Mucosa of descending colon (tissue), 3 donors: ENCODE results near the gene HOXB5. TPM values are rescaled to one million over a fixed set of nuclear protein-coding genes. Genes with fewer than 3 reads are reported as not detected.

Experiments used
- ATAC-seq: fragments of 200-7000 bp; cut with Tn5 transposase; one replicate; pipeline ENCODE4 v1.9.1; 2020; ENCODE audit warnings: mild to moderate bottlenecking, moderate library complexity
- DNase-seq, 3 donors: peaks; one replicate each; pipeline ENCODE4 v3.0.0-alpha.2; 2020
- H3K36me3 ChIP-seq: fragments of 200-600 bp; one replicate; pipeline ENCODE4 v1.8.0; 2021; ENCODE audit warnings: low read depth, mild to moderate bottlenecking
- H3K4me1 ChIP-seq: fragments of 200-600 bp; one replicate; pipeline ENCODE4 v1.8.0; 2021; ENCODE audit warnings: low read depth, mild to moderate bottlenecking
- H3K4me3 ChIP-seq: fragments of 200-600 bp; one replicate; pipeline ENCODE4 v1.8.0; 2021; ENCODE audit warnings: mild to moderate bottlenecking
- H3K9me3 ChIP-seq: fragments of 200-600 bp; one replicate; pipeline ENCODE4 v1.8.0; 2021; ENCODE audit warnings: mild to moderate bottlenecking
- intact Hi-C, 2 donors: fragments of 100-400 bp; cut with DNase I in 1 of 2; cut with micrococcal nuclease in 1 of 2; formaldehyde crosslinking; loops; one replicate each; pipeline versions ENCODE4 v1.11.0 to v1.11.1; 2022; cut with DNase I, micrococcal nuclease
- total RNA-seq, 3 donors: library from RNA; stranded (reverse); fragmentation: NEBNext Ultra II Directional in 2 of 3; extraction: Animal tissue kit (Norgen Biotek cat#: 25700) in 2 of 3; gene quantifications; one replicate each; pipeline versions ENCODE4 v1.2.1 to v1.2.4, GENCODE V29; 2021 to 2023
- TF ChIP-seq, protein P1 (sequence below): fragments of 200-600 bp; IDR thresholded peaks from one replicate; pipeline ENCODE4 v1.8.0; 2022; ENCODE audit warnings: antibody characterized with exemption, mild to moderate bottlenecking
- donor health status: DM: no; HTN: no; CAD: no; lungs with moderate emphysema.
- donor health status: DM: no; HTN: no; CAD: no.
- donor health status: DM: no; HTN: yes; CAD: no.

The HOXB5 gene
- total RNA-seq, 3 donors from 2014 or later: 16.2 to 29.3 (median 19.9) TPM

DNA sequence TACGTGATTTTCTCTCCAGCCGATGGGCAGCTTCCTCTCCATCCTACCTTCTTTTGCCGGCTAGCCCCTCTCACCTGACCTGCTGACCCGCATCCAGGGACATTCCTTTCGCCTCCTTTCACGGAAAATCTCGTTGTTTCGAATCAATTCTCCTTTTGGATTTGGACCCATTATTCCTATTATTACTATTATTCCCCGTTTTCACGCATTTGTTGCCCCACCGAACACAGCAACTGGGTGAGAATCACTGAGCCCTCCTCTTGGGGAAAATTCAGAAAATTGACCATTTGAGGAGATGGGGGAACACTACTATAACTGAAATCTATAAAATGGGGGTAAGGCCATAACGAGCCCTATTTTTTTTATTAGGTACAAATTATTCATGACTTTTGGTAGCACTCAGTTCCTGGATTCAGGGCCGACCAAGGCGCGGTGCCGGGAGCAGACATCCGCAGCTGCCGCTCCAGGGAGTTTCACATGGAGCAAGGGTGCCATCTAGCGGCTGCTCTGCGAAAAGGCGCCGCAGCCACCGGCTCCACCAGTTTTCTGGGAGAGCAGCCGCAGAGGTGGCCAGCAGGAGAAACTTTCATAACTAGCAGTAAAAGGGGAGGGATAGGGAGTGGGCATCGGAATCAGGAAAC is 24.8 kb upstream of the HOXB5 start:
- Histone ChIP-seq H3K9me3 (no peaks in the 10 kb centered on the region), H3K36me3 (no peaks in the 10 kb centered on the region), H3K4me3 (no peak overlapping the region), H3K4me1 (peaks cover 44% of the 10 kb centered on the region)
- ATAC-seq (peak; percentile 75), DNase-seq (peak; percentile 91 to 97 (median 94))
- intact Hi-C loops: loop anchor here in 1 of 2 donors (5.0 kb wide), 1 partner anchor 281 kb away; no protein-coding TSS in a partner anchor
- TF ChIP-seq, protein P1, sequence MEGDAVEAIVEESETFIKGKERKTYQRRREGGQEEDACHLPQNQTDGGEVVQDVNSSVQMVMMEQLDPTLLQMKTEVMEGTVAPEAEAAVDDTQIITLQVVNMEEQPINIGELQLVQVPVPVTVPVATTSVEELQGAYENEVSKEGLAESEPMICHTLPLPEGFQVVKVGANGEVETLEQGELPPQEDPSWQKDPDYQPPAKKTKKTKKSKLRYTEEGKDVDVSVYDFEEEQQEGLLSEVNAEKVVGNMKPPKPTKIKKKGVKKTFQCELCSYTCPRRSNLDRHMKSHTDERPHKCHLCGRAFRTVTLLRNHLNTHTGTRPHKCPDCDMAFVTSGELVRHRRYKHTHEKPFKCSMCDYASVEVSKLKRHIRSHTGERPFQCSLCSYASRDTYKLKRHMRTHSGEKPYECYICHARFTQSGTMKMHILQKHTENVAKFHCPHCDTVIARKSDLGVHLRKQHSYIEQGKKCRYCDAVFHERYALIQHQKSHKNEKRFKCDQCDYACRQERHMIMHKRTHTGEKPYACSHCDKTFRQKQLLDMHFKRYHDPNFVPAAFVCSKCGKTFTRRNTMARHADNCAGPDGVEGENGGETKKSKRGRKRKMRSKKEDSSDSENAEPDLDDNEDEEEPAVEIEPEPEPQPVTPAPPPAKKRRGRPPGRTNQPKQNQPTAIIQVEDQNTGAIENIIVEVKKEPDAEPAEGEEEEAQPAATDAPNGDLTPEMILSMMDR: peak; percentile 96

DNA sequence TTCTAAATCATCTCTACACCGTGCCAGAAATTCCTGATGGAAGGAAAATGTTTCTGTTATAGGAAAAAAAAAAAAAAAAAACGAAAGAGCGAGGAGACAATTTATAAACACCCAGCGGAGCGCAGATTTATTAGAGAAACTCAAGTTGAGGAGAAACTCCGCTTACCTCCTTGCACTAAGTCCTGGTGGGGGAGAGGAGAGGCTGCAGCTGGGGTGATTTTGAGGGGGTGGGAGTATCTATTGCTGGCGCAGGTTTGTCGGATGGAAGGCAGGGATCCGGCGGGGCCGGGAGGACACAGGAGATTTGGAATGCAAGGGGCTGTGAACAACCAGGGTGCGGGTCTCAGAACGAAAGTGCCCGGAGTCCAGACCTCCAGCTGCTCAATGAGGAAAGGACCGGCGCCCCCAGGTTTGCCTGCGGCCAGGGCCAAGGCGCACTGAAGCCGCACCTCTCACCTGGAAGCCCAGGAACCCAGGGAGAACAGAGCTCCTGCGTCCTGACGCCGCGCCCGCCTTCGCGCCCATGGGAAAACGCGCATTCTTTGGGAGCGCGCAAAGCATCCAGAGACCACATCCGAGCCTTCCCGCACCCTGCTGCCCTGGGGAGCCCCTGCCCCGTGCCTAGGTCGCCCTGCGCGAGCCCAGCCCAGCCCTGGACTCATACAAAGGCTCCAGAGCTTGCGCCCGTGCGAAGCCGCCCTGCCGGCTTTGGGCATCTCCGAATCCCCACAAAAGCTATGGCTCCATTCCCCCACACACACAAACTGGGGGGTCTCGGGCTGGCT is 24.1 kb upstream of the HOXB5 start:
- TF ChIP-seq, protein P1: no peak
- Histone ChIP-seq H3K36me3 (no peaks in the 10 kb centered on the region), H3K4me3 (no peak overlapping the region), H3K4me1 (peaks cover 47% of the 10 kb centered on the region), H3K9me3 (no peaks in the 10 kb centered on the region)
- no peak for ATAC-seq
- peak in 2 of 3 donors; percentile 57 to 71 for DNase-seq
- intact Hi-C loops: loop anchor here in 1 of 2 donors (5.0 kb wide), 1 partner anchor 280 kb away; no protein-coding TSS in a partner anchor

DNA sequence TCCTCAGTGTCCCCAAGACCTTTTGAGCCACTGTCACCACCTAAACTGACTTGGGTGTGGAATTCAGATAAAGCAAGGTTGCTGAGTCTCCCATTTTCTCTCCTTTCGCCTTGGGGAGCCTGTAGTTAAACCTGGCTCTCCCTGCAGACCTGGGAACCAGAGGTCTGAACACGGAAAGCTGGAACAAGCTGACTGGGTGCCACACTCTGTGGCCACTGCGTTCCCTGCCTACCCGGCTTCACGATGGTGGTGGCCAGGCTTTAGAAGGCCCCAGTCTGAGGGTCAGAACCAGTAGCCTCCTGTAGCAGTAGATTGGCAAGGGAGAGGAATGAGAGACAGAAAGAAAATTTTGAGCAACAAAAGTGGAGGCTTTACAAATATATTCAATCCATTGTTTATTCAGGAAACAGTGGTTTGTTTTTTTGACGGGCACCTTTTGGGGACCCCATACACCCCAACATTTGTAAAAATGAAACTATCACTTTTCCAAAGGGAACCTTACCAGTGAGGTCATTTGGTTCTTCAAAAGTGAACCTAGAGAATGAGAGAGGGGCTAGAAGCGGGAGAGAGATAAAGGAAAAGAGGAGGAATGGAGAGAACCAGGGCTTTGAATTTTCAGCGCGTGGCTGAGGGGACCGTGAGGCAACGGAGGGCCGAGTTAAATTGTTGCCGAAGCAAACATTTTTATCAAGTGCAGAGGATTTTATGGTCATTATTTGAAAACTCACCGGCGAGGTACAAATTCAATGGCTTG is 23.3 kb upstream of the HOXB5 start:
- Histone ChIP-seq H3K4me1 (peaks cover 50% of the 10 kb centered on the region), H3K36me3 (no peaks in the 10 kb centered on the region), H3K9me3 (no peaks in the 10 kb centered on the region), H3K4me3 (no peak overlapping the region)
- TF ChIP-seq, protein P1: no peak
- intact Hi-C loops: loop anchor here in 1 of 2 donors (5.0 kb wide), 1 partner anchor 280 kb away; no protein-coding TSS in a partner anchor
- DNase-seq (peak in 1 of 3 donors; percentile 44), ATAC-seq (no peak)

DNA sequence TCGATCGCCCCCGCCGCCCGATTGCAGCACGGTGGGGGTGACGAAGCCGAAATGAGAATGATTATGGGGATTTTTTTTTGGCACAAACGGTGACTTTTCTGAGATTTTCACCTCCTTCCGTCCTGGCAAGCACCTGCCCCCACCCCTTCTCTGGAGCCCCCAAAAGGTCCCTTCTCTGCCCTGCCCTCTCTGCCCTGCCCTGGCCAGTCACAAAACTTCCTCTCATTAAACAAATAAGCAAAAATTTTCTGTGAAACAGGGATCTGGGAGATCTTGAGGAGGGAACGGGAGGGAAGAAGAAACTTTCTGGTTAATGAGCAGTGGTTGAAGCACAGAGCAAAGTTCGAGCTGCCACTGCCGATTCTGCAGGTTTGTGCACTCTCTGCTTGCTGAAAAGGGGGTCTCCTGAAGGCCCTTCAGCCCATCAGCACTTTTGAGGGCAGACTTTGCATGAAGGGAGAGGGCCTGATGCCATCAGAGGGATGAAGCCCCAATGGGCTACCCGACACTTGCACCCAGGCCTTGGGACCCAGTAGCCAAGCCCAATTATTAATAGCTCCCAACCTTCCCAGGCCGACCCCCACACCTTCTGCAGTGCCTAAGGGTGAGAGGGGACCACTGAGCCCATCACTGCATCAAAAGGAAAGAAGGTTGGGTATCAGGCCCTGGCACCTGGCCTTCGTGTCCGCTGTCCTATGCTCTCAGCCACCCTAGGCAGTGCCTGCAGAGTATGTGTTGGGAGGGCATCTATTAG is 22.6 kb upstream of the HOXB5 start:
- Histone ChIP-seq H3K4me1 (peaks cover 47% of the 10 kb centered on the region), H3K36me3 (no peaks in the 10 kb centered on the region), H3K4me3 (no peak overlapping the region), H3K9me3 (no peaks in the 10 kb centered on the region)
- intact Hi-C loops: loop anchor here in 1 of 2 donors (5.0 kb wide), 1 partner anchor 279 kb away; no protein-coding TSS in a partner anchor
- TF ChIP-seq, protein P1: no peak
- ATAC-seq (no peak), DNase-seq (peak in 2 of 3 donors; percentile 40 to 58)
